IPS-11a (cell line): Measurements from ENCODE around the gene EDN1.

Experiments used
- H3K4me3 ChIP-seq: one replicate; pipeline ENCODE4 v1.5.1; 2013; ENCODE audit warnings: low read depth, low read length, control low read depth

EDN1 gene

GRCh38 chr6:12289933-12290820, at the start of gene EDN1:
Gene EDN1, plus strand, starts transcription at chr6:12290361. Its CDS starts 269 bp downstream, at chr6:12290630.
- H3K4me3 ChIP-seq = peak within 1 kb of the TSS; percentile 44

- H3K4me3 ChIP-seq = no peak overlapping the region
Measured at GRCh38 chr6:12241493-12242175, 48.5 kb upstream of the EDN1 start.

GRCh38 chr6:12243169-12243568, 47.0 kb upstream of the EDN1 start:
- no peak overlapping the region for H3K4me3 ChIP-seq

- no peak overlapping the region for H3K4me3 ChIP-seq
Measured at GRCh38 chr6:12245360-12245759, 44.8 kb upstream of the EDN1 start.

GRCh38 chr6:12245763-12246718, 44.1 kb upstream of the EDN1 start:
- H3K4me3 ChIP-seq = no peak overlapping the region

- H3K4me3 ChIP-seq = no peak overlapping the region
Measured at GRCh38 chr6:12246900-12247299, 43.3 kb upstream of the EDN1 start.

GRCh38 chr6:12249541-12250382, 40.4 kb upstream of the EDN1 start:
- no peak overlapping the region for H3K4me3 ChIP-seq

GRCh38 chr6:12250383-12250770, 39.8 kb upstream of the EDN1 start:
- no peak overlapping the region for H3K4me3 ChIP-seq

GRCh38 chr6:12254210-12254609, 36.0 kb upstream of the EDN1 start:
- H3K4me3 ChIP-seq = no peak overlapping the region

- H3K4me3 ChIP-seq = no peak overlapping the region
Measured at GRCh38 chr6:12258191-12258590, 32.0 kb upstream of the EDN1 start.

GRCh38 chr6:12258591-12259075, 31.5 kb upstream of the EDN1 start:
- no peak overlapping the region for H3K4me3 ChIP-seq

- H3K4me3 ChIP-seq = no peak overlapping the region
Measured at GRCh38 chr6:12260458-12261093, 29.6 kb upstream of the EDN1 start.

GRCh38 chr6:12261502-12261901, 28.7 kb upstream of the EDN1 start:
- H3K4me3 ChIP-seq = no peak overlapping the region

GRCh38 chr6:12262236-12263061, 27.7 kb upstream of the EDN1 start:
- no peak overlapping the region for H3K4me3 ChIP-seq

GRCh38 chr6:12263403-12263802, 26.8 kb upstream of the EDN1 start:
- no peak overlapping the region for H3K4me3 ChIP-seq

- H3K4me3 ChIP-seq = no peak overlapping the region
Measured at GRCh38 chr6:12264671-12265070, 25.5 kb upstream of the EDN1 start.

GRCh38 chr6:12265296-12265695, 24.9 kb upstream of the EDN1 start:
- H3K4me3 ChIP-seq = no peak overlapping the region

- H3K4me3 ChIP-seq = no peak overlapping the region
Measured at GRCh38 chr6:12265791-12266190, 24.4 kb upstream of the EDN1 start.

- H3K4me3 ChIP-seq = no peak overlapping the region
Measured at GRCh38 chr6:12266571-12266970, 23.6 kb upstream of the EDN1 start.
